IMR-90 (cell line): Measurements from ENCODE around the gene TMEM131. TPM values are rescaled to one million over a fixed set of nuclear protein-coding genes. Genes with fewer than 3 reads are reported as not detected.

Experiments
- ATAC-seq: fragments of 200-7000 bp; cut with Tn5 transposase; 2 replicates; pipeline ENCODE4 v1.9.1; 2020; ENCODE audit warnings: low read depth, mild to moderate bottlenecking, moderate library complexity
- BruUV-seq: library from RNA; stranded (reverse); fragments of 400-500 nt; replicated peaks from 2 replicates; lab custom pipeline; 2021; lab: Mats Ljungman, UMichigan
- CTCF ChIA-PET: fragments of 300-600 bp; formaldehyde crosslinking; extraction: SDS; loops from one replicate; lab custom pipeline; 2021; ENCODE audit warnings: antibody characterized with exemption; lab: Yijun Ruan, JAX
- POLR2A ChIA-PET: fragments of 300-600 bp; sonication (Branson Sonifier 250); formaldehyde crosslinking; loops from one replicate; lab custom pipeline; 2022; ENCODE audit warnings: antibody characterized with exemption; ENCODE audit not compliant: unreplicated experiment; lab: Charles Lee
- DNase-seq: peaks from one replicate; pipeline ENCODE4 v3.0.0; 2013
- H2AFZ ChIP-seq: replicated peaks from 2 replicates; pipeline ENCODE3; 2013; ENCODE audit warnings: low read length, mild to moderate bottlenecking; ENCODE audit not compliant: poor library complexity
- H2AK5ac ChIP-seq: 2 replicates; pipeline ENCODE4 v1.6.1; 2013; ENCODE audit warnings: low read depth, low read length, inconsistent platforms
- H2AK9ac ChIP-seq: replicated peaks from 2 replicates; pipeline ENCODE3; 2013; ENCODE audit warnings: mild to moderate bottlenecking, low read depth, low read length, moderate library complexity; ENCODE audit not compliant: poor library complexity
- H2BK120ac ChIP-seq: 2 replicates; pipeline ENCODE4 v1.6.1; 2013; ENCODE audit warnings: low read depth, low read length, inconsistent platforms
- H2BK15ac ChIP-seq: 3 replicates; pipeline ENCODE4 v1.6.1; 2013; ENCODE audit warnings: low read depth, low read length, inconsistent platforms
- H2BK20ac ChIP-seq: 2 replicates; pipeline ENCODE4 v1.6.1; 2013; ENCODE audit warnings: low read depth, mild to moderate bottlenecking, inconsistent platforms, low read length, moderate library complexity
- H2BK5ac ChIP-seq: 2 replicates; pipeline ENCODE4 v1.6.1; 2013; ENCODE audit warnings: mild to moderate bottlenecking, low read depth, low read length, inconsistent platforms; ENCODE audit not compliant: poor library complexity, severe bottlenecking
- H3K14ac ChIP-seq: replicated peaks from 2 replicates; pipeline ENCODE4 v1.6.1; 2013; ENCODE audit warnings: low read depth, low read length, inconsistent platforms
- H3K18ac ChIP-seq: 2 replicates; pipeline ENCODE4 v1.6.1; 2013; ENCODE audit warnings: low read depth, low read length, control low read depth
- H3K23ac ChIP-seq: 2 replicates; pipeline ENCODE4 v1.6.1; 2013; ENCODE audit warnings: low read depth, low read length, inconsistent platforms
- H3K27ac ChIP-seq: 2 replicates; pipeline ENCODE4 v1.5.1; 2013; ENCODE audit warnings: mild to moderate bottlenecking, control low read depth, low read length; ENCODE audit not compliant: insufficient read depth
- H3K27me3 ChIP-seq: 2 replicates; pipeline ENCODE4 v1.6.1; 2013; ENCODE audit warnings: low read length; ENCODE audit not compliant: control insufficient read depth, insufficient read depth
- H3K36me3 ChIP-seq: 2 replicates; pipeline ENCODE4 v1.6.1; 2013; ENCODE audit warnings: low read length, mixed read lengths; ENCODE audit not compliant: control insufficient read depth, insufficient read depth
- H3K4ac ChIP-seq: 2 replicates; pipeline ENCODE4 v1.6.1; 2013; ENCODE audit warnings: low read depth, low read length, inconsistent platforms
- H3K4me1 ChIP-seq: 2 replicates; pipeline ENCODE4 v1.6.1; 2013; ENCODE audit warnings: low read length, mixed read lengths; ENCODE audit not compliant: control insufficient read depth, insufficient read depth
- H3K4me2 ChIP-seq: 2 replicates; pipeline ENCODE4 v1.6.1; 2013; ENCODE audit warnings: low read depth, mild to moderate bottlenecking, control low read depth, low read length, moderate library complexity
- H3K4me3 ChIP-seq: 2 replicates; pipeline ENCODE4 v1.5.1; 2013; ENCODE audit warnings: low read depth, mild to moderate bottlenecking, control low read depth, low read length, moderate library complexity; ENCODE audit not compliant: insufficient read depth
- H3K56ac ChIP-seq: 2 replicates; pipeline ENCODE4 v1.6.1; 2013; ENCODE audit warnings: low read length, inconsistent platforms; ENCODE audit not compliant: insufficient read depth; ENCODE audit errors: extremely low read depth
- H3K79me1 ChIP-seq, 2 experiments: 2 replicates each; pipeline ENCODE4 v1.6.1; 2013; ENCODE audit warnings: low read length in 2 of 2, inconsistent platforms in 1 of 2, low read depth in 1 of 2
- H3K9ac ChIP-seq: 2 replicates; pipeline ENCODE4 v1.6.1; 2013; ENCODE audit warnings: low read depth, low read length, control low read depth
- H3K9me1 ChIP-seq: 2 replicates; pipeline ENCODE4 v1.6.1; 2013; ENCODE audit warnings: low read length, inconsistent platforms; ENCODE audit not compliant: insufficient read depth
- H3K9me3 ChIP-seq: 2 replicates; pipeline ENCODE4 v1.6.1; 2013; ENCODE audit warnings: low read length; ENCODE audit not compliant: control insufficient read depth, insufficient read depth
- H4K20me1 ChIP-seq: 2 replicates; pipeline ENCODE4 v1.6.1; 2013; ENCODE audit warnings: low read length, inconsistent platforms; ENCODE audit not compliant: insufficient read depth
- H4K5ac ChIP-seq: 2 replicates; pipeline ENCODE4 v1.6.1; 2013; ENCODE audit warnings: mild to moderate bottlenecking, low read depth, low read length, control low read depth
- H4K8ac ChIP-seq, 2 experiments: 2 replicates each; pipeline ENCODE4 v1.6.1; 2013; ENCODE audit warnings: low read depth in 2 of 2, low read length in 2 of 2, control low read depth in 1 of 2, inconsistent platforms in 1 of 2
- H4K91ac ChIP-seq: 2 replicates; pipeline ENCODE4 v1.6.1; 2013; ENCODE audit warnings: low read depth, low read length, inconsistent platforms; ENCODE audit not compliant: insufficient read depth
- MXI1 ChIP-seq: IDR thresholded peaks from 2 replicates; pipeline ENCODE4 v1.6.1; 2012; ENCODE audit warnings: low read depth, mild to moderate bottlenecking, low read length, moderate library complexity, borderline replicate concordance
- POLR2A ChIP-seq: IDR thresholded peaks from 2 replicates; pipeline ENCODE4 v1.6.1; 2012; ENCODE audit warnings: mild to moderate bottlenecking, low read depth, low read length
- USF2 ChIP-seq: fragments of 150-350 bp; IDR thresholded peaks from 2 replicates; pipeline ENCODE4 v1.6.1; 2017; ENCODE audit warnings: mild to moderate bottlenecking, antibody characterized with exemption, low read length, low read depth
- WGBS, 2 experiments: methylation state at CpG; one replicate each; pipeline versions ENCODE4 v1.1.5 to v1.1.7; 2013; ENCODE audit warnings: missing lambda C conversion rate in 2 of 2; ENCODE audit not compliant: insufficient read length in 1 of 2; ENCODE audit errors: extremely low coverage in 2 of 2; 5-methylcytosine and 5-hydroxymethylcytosine counted together
- dilution Hi-C: fragments of 300-500 bp; cut with HindIII; formaldehyde crosslinking; loops from one replicate; pipeline ENCODE4 v1.14.3; 2018; ENCODE audit warnings: low sequenced_read_pairs; ENCODE audit not compliant: unreplicated experiment
- in situ Hi-C: fragments of 300-500 bp; cut with MboI; formaldehyde crosslinking; loops from 3 replicates; pipeline ENCODE4 v1.14.3; 2019; ENCODE audit warnings: low sequenced_read_pairs, inconsistent platforms, mixed read lengths
- intact Hi-C: fragments of 100-400 bp; cut with micrococcal nuclease; formaldehyde crosslinking; loops from 2 replicates; pipeline ENCODE4 v1.10.0; 2022
- polyA plus RNA-seq, 3 experiments: library from polyadenylated mRNA; depleted of rRNA; stranded (reverse); fragments of >200 nt; gene quantifications; 2 replicates each; pipeline ENCODE4 v1.2.3, GENCODE V29; 2012; ENCODE audit warnings: low replicate concordance in 1 of 3
- total RNA-seq: library from RNA; depleted of rRNA; stranded (reverse); fragments of >200 nt; gene quantifications from 2 replicates; pipeline ENCODE4 v1.2.3, GENCODE V29; 2012

Gene TMEM131
- total and polyA plus RNA-seq, 2 of the 4 experiments (the other 2 are of a cell fraction), result 13.3 to 14.0 TPM

GRCh38 chr2:97749581-97749980 is 246.2 kb downstream of the TMEM131 start:
- H3K56ac ChIP-seq, result no peak overlapping the region
- 60% methylated on average over 1 of the region's 5 CpGs; no CpG with 5 or more reads in 1 of the 2 experiments for WGBS, 2 experiments
- H3K14ac ChIP-seq, result no peak overlapping the region
- no peak overlapping the region for H3K4me3 ChIP-seq
- H3K27ac ChIP-seq, result no peak overlapping the region
- H3K9ac ChIP-seq, result no peak overlapping the region
- H4K20me1 ChIP-seq, result no peaks in the 10 kb centered on the region
- H3K23ac ChIP-seq, result no peak overlapping the region
- no peak overlapping the region for H2AFZ ChIP-seq
- H3K4ac ChIP-seq, result no peak overlapping the region
- in situ Hi-C loops (no loop called here), intact Hi-C loops (no loop called here), dilution Hi-C loops (no loop called here)
- ChIA-PET CTCF (no interaction called here), POLR2A (interaction anchor here (0.6 kb wide), 1 partner anchor 615 kb away, joined by 7 read pairs; no protein-coding TSS in a partner anchor)
- H3K9me3 ChIP-seq, result no peaks in the 10 kb centered on the region
- H3K36me3 ChIP-seq, result peaks cover under 1% of the 10 kb centered on the region; the same call in 1 of the 2 replicates
- no peak overlapping the region for H4K5ac ChIP-seq
- H2AK5ac ChIP-seq, result no peak overlapping the region
- H3K27me3 ChIP-seq, result no peaks in the 10 kb centered on the region
- no peak overlapping the region for H3K18ac ChIP-seq
- H2BK120ac ChIP-seq, result no peak overlapping the region
- no peak overlapping the region for H4K91ac ChIP-seq
- no peak overlapping the region for H2BK15ac ChIP-seq
- peaks cover 11% of the 10 kb centered on the region; the same call in 1 of the 2 replicates for H3K4me1 ChIP-seq
- BruUV-seq, result no TSS peak
- no peak overlapping the region for H4K8ac ChIP-seq
- H3K9me1 ChIP-seq, result peaks cover 3% of the 10 kb centered on the region; the same call in 1 of the 2 replicates
- no peak for DNase-seq
- no peaks in the 10 kb centered on the region for H3K79me1 ChIP-seq
- no peak overlapping the region for H3K4me2 ChIP-seq
- ATAC-seq, result no peak
- no peak overlapping the region for H2BK20ac ChIP-seq
- no peak overlapping the region for H2BK5ac ChIP-seq
- TF ChIP-seq USF2, result no peak
- TF ChIP-seq POLR2A, result no peak
- no peak for TF ChIP-seq MXI1
- no peak overlapping the region for H2AK9ac ChIP-seq
